GM19463 (cell line): ENCODE data around the gene BCAP29.
A peak's percentile ranks its signal among the peaks of the same experiment; 100 is the strongest.
"Not testable (repeated sequence)": the region's sequence is repeated elsewhere in the genome, so short reads cannot be mapped to it uniquely, and the experiment has no call there.

Experiments
- ATAC-seq: cut with Tn5 transposase; IDR thresholded peaks from one replicate; pipeline ENCODE4 v1.9.1; 2021; ENCODE audit warnings: mild to moderate bottlenecking, moderate library complexity; ENCODE audit not compliant: unreplicated experiment

BCAP29 gene

GRCh38 chr7:107579885-107580715, at the start of gene BCAP29:
BCAP29 (plus strand) TSS chr7:107580246; CDS start chr7:107580773, 527 bp downstream.
- ATAC-seq, result peak; percentile 94

- ATAC-seq, result no peak
Measured at GRCh38 chr7:107530751-107531150, 49.3 kb upstream of the BCAP29 start.

- ATAC-seq, result no peak
Measured at GRCh38 chr7:107534139-107534538, 45.9 kb upstream of the BCAP29 start.

- ATAC-seq, result not testable (repeated sequence)
Measured at GRCh38 chr7:107537228-107537627, 42.8 kb upstream of the BCAP29 start.

- ATAC-seq, result no peak
Measured at GRCh38 chr7:107538001-107538400, 42.0 kb upstream of the BCAP29 start.

GRCh38 chr7:107543338-107543993, 36.6 kb upstream of the BCAP29 start:
- ATAC-seq, result no peak

- no peak for ATAC-seq
Measured at GRCh38 chr7:107544848-107545591, 35.0 kb upstream of the BCAP29 start.

DNA sequence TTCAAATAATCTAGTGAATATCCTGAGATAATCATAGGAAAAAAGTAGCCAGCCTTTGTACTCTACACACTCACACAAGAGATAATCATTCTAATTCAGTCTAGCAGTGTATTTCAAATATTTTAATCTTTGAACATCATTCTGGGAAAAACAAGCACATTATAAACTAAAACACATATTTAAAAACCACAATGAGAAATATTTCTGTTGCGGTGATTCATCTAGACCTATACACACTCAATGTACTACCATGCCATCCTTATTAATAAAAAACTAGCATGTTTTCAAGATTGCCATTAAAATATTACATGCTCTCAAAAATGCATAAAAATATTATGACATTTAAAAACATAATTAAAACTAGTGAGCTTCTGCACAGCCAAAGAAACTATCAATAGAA, 28.1 kb upstream of the BCAP29 start:
- ATAC-seq, result no peak

GRCh38 chr7:107555893-107556292, 24.2 kb upstream of the BCAP29 start:
- ATAC-seq, result no peak

- no peak for ATAC-seq
Measured at GRCh38 chr7:107559864-107560263, 20.2 kb upstream of the BCAP29 start.

- ATAC-seq, result no peak
Measured at GRCh38 chr7:107560898-107561516, 19.0 kb upstream of the BCAP29 start.

DNA sequence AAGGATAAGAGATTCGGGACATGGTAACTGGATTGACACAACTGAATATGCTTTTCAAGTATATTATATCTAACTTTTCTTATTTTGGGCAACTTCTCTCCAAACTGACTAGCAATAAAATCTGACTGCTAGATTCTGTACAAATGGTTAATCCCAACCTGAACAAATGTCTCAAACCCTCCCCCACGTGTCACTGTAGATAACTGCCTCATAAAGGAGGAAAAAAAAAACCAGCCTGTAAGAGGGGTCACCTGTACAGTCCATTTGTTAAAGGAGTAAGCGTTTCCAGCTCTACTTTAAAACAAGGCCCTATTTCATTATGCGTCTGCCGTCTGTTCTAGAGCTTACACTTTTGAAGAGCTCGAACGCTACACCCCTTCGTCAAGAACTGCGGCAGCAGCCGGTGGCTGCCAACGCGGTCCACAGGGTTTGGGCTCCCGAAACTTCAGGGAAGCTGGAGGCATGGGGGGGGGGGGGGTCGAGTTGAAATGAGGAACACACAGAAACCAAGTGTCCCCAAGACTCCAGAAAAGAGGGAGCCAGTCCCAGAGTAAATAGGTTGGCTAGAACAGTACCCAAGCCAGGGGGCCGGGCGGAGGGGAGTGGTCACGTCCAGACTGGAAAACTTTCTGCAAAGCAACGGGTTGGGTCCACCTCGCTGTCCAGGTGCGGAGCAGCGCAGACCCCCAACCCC, 16.8 kb upstream of the BCAP29 start:
- peak; percentile 45 for ATAC-seq

- ATAC-seq, result peak; percentile 97
Measured at GRCh38 chr7:107563775-107564552, 16.1 kb upstream of the BCAP29 start, which contains the start of the genes COG5 and DUS4L. COG5 (minus strand) TSS chr7:107563920; CDS start chr7:107563896, 24 bp downstream. DUS4L (plus strand) TSS chr7:107563971; CDS start chr7:107567071, 3,100 bp downstream.

DNA sequence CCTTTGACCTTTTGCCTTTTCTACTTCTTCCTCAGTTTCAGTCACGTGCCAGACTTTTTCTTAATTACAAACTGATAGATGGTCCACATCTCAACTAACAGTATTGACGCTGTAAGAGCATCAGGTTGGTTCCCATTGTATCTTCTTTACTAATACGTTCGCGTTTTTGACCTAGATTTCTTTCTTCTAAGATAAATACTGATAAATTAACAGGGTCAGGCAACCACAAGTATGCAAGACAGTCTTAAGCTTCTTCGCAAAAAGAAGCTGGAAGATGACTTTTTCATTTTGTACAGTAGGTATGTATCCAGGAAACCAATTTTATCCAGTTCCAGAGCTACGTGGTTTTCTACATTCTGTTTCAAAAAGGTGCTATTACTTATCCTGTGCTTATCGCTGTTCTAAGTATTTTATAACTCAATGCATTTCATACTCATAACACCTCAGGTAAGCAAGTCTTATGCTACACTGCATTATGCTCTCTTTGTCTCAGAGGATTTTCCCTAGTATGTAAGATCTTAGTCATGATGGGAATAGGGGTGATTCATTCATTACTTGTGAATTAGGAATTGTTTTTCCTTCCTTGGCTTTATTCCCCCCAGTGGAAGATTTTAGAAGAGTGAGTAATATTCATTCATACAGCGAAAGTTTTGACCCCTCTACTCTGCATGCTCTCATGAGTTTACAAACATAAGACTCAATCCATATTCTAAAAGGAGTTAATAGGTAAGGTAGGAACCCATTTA, 15.3 kb upstream of the BCAP29 start:
- no peak for ATAC-seq

DNA sequence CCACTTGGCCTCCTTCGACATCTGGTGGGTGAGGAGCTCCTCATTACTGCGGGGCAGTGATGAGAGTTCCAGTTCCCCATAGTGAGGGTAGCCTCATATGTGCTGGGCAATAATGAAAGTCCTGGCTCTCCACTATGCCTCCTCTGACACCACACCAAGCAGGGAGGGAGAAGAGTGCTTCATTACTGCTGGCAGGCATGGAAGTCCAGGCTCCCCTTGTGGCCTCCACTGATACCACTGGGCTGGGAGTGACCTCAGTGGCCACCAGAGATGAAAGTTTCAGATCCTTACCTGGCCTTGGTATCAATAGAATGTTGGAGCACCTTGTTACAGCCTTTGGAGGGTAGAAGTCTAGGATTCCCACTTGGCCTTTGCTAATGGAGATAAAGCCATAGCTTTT, 9.7 kb upstream of the BCAP29 start:
- ATAC-seq, result no peak

- ATAC-seq, result no peak
Measured at GRCh38 chr7:107573537-107573936, 6.5 kb upstream of the BCAP29 start.

DNA sequence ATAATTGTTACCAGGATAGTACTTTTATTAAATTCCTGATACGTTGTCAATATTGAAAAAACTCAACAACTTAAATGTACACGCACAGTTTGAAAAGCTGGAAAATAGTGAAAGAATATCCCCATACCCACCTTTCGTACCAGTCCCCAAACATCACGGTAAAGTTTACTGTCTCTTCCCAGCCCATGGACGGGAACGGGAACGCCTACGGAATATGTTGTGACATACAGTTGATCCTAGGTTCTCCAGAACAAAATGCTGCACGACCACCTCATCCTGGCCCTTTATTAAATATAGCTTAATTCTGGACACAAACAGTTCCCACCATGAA, 527 bp upstream of the BCAP29 start:
- no peak for ATAC-seq

DNA sequence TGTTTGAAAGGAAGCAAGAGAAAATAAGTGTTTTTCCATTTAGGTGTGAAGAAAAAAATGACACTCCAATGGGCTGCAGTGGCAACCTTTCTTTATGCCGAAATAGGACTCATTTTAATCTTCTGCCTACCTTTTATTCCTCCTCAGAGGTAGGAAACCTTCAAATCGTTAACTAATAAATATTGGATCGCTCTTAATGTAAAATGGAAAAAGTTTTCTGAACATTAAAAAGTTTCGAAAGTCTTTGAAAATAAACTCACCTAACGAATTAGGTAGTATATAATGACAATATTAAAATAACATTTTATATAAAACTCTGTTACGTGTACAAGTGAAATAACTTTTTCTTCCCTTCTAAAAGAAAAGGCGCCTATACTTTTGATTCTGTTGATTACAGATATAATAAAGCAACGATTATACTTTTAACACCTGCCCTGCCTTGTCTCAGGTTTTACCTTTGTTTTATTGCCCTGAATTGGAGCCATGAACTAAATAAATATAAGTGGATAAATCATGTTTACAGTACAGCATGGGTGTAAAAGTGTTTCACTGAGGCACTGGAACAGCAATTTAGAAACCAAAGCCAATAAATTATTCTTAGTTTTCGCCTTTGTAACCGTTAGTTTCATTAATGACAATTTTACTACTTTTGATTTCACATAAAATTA, 804 bp downstream of the BCAP29 start:
- ATAC-seq, result no peak
